ENCODE measurements around the gene GRM5.
"Not testable (repeated sequence)": the region's sequence is repeated elsewhere in the genome, so short reads cannot be mapped to it uniquely, and the experiment has no call there.

Gene GRM5

GRCh38 chr11:89065651-89066201 lies at the start of gene GRM5:
Gene GRM5, minus strand, starts transcription at chr11:89065982. Its CDS starts 18,110 bp downstream, at chr11:89047872.
- DNase-seq (ENCODE audit: low spot score): not testable (repeated sequence)

- peak; percentile 1 for DNase-seq (ENCODE audit: low spot score)
These were observed 32.2 kb upstream of the GRM5 start for GRCh38 chr11:89097956-89098355.

- not testable (repeated sequence) for DNase-seq (ENCODE audit: low spot score)
These were observed 28.0 kb upstream of the GRM5 start for GRCh38 chr11:89093806-89094205.

GRCh38 chr11:89084951-89085350 lies 19.2 kb upstream of the GRM5 start:
- DNase-seq (ENCODE audit: low spot score): not testable (repeated sequence)

- not testable (repeated sequence) for DNase-seq (ENCODE audit: low spot score)
These were observed 5.1 kb upstream of the GRM5 start for GRCh38 chr11:89070911-89071310.

- no peak for DNase-seq (ENCODE audit: low spot score)
These were observed 1.5 kb upstream of the GRM5 start for GRCh38 chr11:89067264-89067663.

GRCh38 chr11:89065066-89065465 lies 716 bp downstream of the GRM5 start:
- no peak for DNase-seq (ENCODE audit: low spot score)

- DNase-seq (ENCODE audit: low spot score): not testable (repeated sequence)
These were observed 2.3 kb downstream of the GRM5 start for GRCh38 chr11:89063481-89063951.

GRCh38 chr11:89062771-89063298 lies 2.9 kb downstream of the GRM5 start:
- DNase-seq (ENCODE audit: low spot score): not testable (repeated sequence)

- not testable (repeated sequence) for DNase-seq (ENCODE audit: low spot score)
These were observed 3.9 kb downstream of the GRM5 start for GRCh38 chr11:89061839-89062238.

GRCh38 chr11:89057406-89057805 lies 8.4 kb downstream of the GRM5 start:
- not testable (repeated sequence) for DNase-seq (ENCODE audit: low spot score)

- no peak for DNase-seq (ENCODE audit: low spot score)
These were observed 13.6 kb downstream of the GRM5 start for GRCh38 chr11:89052220-89052619.

- DNase-seq (ENCODE audit: low spot score): not testable (repeated sequence)
These were observed 18.6 kb downstream of the GRM5 start for GRCh38 chr11:89047159-89047558.

- DNase-seq (ENCODE audit: low spot score): not testable (repeated sequence)
These were observed 21.8 kb downstream of the GRM5 start for GRCh38 chr11:89043861-89044588.

GRCh38 chr11:89029671-89030070 lies 36.1 kb downstream of the GRM5 start:
- DNase-seq (ENCODE audit: low spot score): not testable (repeated sequence)

GRCh38 chr11:89021339-89021738 lies 44.4 kb downstream of the GRM5 start:
- DNase-seq (ENCODE audit: low spot score): no peak

- not testable (repeated sequence) for DNase-seq (ENCODE audit: low spot score)
These were observed 45.8 kb downstream of the GRM5 start for GRCh38 chr11:89019827-89020547.

GRCh38 chr11:89016214-89016613 lies 49.6 kb downstream of the GRM5 start:
- no peak for DNase-seq (ENCODE audit: low spot score)

GRCh38 chr11:89015614-89016013 lies 50.2 kb downstream of the GRM5 start:
- no peak for DNase-seq (ENCODE audit: low spot score)

GRCh38 chr11:89000852-89001251 lies 64.9 kb downstream of the GRM5 start:
- not testable (repeated sequence) for DNase-seq (ENCODE audit: low spot score)

- no peak for DNase-seq (ENCODE audit: low spot score)
These were observed 86.1 kb downstream of the GRM5 start for GRCh38 chr11:88979641-88980040.

- DNase-seq (ENCODE audit: low spot score): not testable (repeated sequence)
These were observed 86.8 kb downstream of the GRM5 start for GRCh38 chr11:88978992-88979391.

- not testable (repeated sequence) for DNase-seq (ENCODE audit: low spot score)
These were observed 90.3 kb downstream of the GRM5 start for GRCh38 chr11:88975441-88975840.

Data from COLO829 (cell line).